SK-N-SH treated with all-trans-retinoic acid at 6 μM for 48 hours (cell line): Measurements from ENCODE around the gene C11orf21.

ENCODE experiments used
- ATAC-seq: fragments of 200-7000 bp; cut with Tn5 transposase; 3 replicates; pipeline ENCODE4 v1.9.1; 2020; ENCODE audit warnings: mild to moderate bottlenecking, moderate library complexity
- CREB5 ChIP-seq: fragments of 250-450 bp; sonication (Bioruptor Pico); IDR thresholded peaks from 2 replicates; pipeline ENCODE4 v1.5.1; 2020; ENCODE audit warnings: low read depth, mild to moderate bottlenecking, moderate library complexity
- CSDC2 ChIP-seq: fragments of 250-450 bp; sonication (Bioruptor Pico); IDR thresholded peaks from 2 replicates; pipeline ENCODE4 v1.5.0; 2020; ENCODE audit warnings: mild to moderate bottlenecking, moderate library complexity
- CSRNP3 ChIP-seq: fragments of 250-450 bp; sonication (Bioruptor Pico); IDR thresholded peaks from 2 replicates; pipeline ENCODE4 v1.5.1; 2021; ENCODE audit warnings: mild to moderate bottlenecking, moderate library complexity
- ESRRG ChIP-seq: fragments of 250-450 bp; sonication (Bioruptor Pico); IDR thresholded peaks from 2 replicates; pipeline ENCODE4 v1.6.1; 2021; ENCODE audit warnings: mild to moderate bottlenecking
- GLIS3 ChIP-seq: fragments of 250-450 bp; sonication (Bioruptor Pico); IDR thresholded peaks from 2 replicates; pipeline ENCODE4 v1.5.0; 2020; ENCODE audit warnings: mild to moderate bottlenecking, moderate library complexity
- ISL1 ChIP-seq: fragments of 250-450 bp; sonication (Bioruptor Pico); IDR thresholded peaks from 2 replicates; pipeline ENCODE4 v2.1.2; 2022; ENCODE audit warnings: mild to moderate bottlenecking, moderate library complexity
- OSR1 ChIP-seq: fragments of 250-450 bp; sonication (Bioruptor Pico); IDR thresholded peaks from 2 replicates; pipeline ENCODE4 v1.8.0; 2022; ENCODE audit warnings: moderate library complexity, mild to moderate bottlenecking, inconsistent platforms
- PATZ1 ChIP-seq: fragments of 250-450 bp; sonication (Bioruptor Pico); IDR thresholded peaks from 2 replicates; pipeline ENCODE4 v1.8.0; 2020; ENCODE audit warnings: mild to moderate bottlenecking, moderate library complexity, borderline replicate concordance
- POU6F1 ChIP-seq: fragments of 250-450 bp; sonication (Bioruptor Pico); IDR thresholded peaks from 2 replicates; pipeline ENCODE4 v1.8.0; 2021; ENCODE audit warnings: low read depth, mild to moderate bottlenecking, moderate library complexity, borderline replicate concordance
- RARB ChIP-seq: fragments of 250-450 bp; sonication (Bioruptor Pico); IDR thresholded peaks from 2 replicates; pipeline ENCODE4 v1.8.0; 2021; ENCODE audit warnings: mild to moderate bottlenecking, moderate library complexity
- SNAI2 ChIP-seq: fragments of 250-450 bp; sonication (Bioruptor Pico); IDR thresholded peaks from 2 replicates; pipeline ENCODE4 v1.5.0; 2020; ENCODE audit warnings: mild to moderate bottlenecking, moderate library complexity
- TCF4 ChIP-seq: fragments of 250-450 bp; sonication (Bioruptor Pico); IDR thresholded peaks from 2 replicates; pipeline ENCODE4 v1.8.0; 2021; ENCODE audit warnings: mild to moderate bottlenecking, moderate library complexity, borderline replicate concordance
- TOX ChIP-seq: fragments of 250-450 bp; sonication (Bioruptor Pico); IDR thresholded peaks from 2 replicates; pipeline ENCODE4 v1.8.0; 2021; ENCODE audit warnings: mild to moderate bottlenecking, moderate library complexity, borderline replicate concordance
- TSHZ2 ChIP-seq: fragments of 250-450 bp; sonication (Bioruptor Pico); IDR thresholded peaks from 2 replicates; pipeline ENCODE4 v1.5.0; 2020; ENCODE audit warnings: mild to moderate bottlenecking, moderate library complexity
- ZC3H10 ChIP-seq: fragments of 250-450 bp; sonication (Bioruptor Pico); IDR thresholded peaks from 2 replicates; pipeline ENCODE4 v1.5.1; 2021; ENCODE audit warnings: mild to moderate bottlenecking, moderate library complexity
- ZFP3 ChIP-seq: fragments of 250-450 bp; sonication (Bioruptor Pico); IDR thresholded peaks from 2 replicates; pipeline ENCODE4 v1.5.0; 2020; ENCODE audit warnings: mild to moderate bottlenecking, moderate library complexity
- ZFP30 ChIP-seq: fragments of 450-650 bp; formaldehyde crosslinking; IDR thresholded peaks from 2 replicates; pipeline ENCODE4 v1.5.0; 2022; ENCODE audit warnings: mild to moderate bottlenecking, moderate library complexity
- ZNF70 ChIP-seq: fragments of 450-650 bp; formaldehyde crosslinking; IDR thresholded peaks from 2 replicates; pipeline ENCODE4 v1.5.0; 2020; ENCODE audit warnings: mild to moderate bottlenecking, moderate library complexity
- ZNF8 ChIP-seq: fragments of 450-650 bp; formaldehyde crosslinking; IDR thresholded peaks from 2 replicates; pipeline ENCODE4 v1.5.0; 2020; ENCODE audit warnings: mild to moderate bottlenecking, moderate library complexity

The C11orf21 gene

GRCh38 chr11:2303627-2304505 is 2.1 kb upstream of the C11orf21 start (continued):
- TF ChIP-seq PATZ1 (CRISPR knock-in tag) = no peak

- TF ChIP-seq TOX (CRISPR knock-in tag) (no peak), ZC3H10 (CRISPR knock-in tag) (no peak), ZFP3 (CRISPR knock-in tag) (no peak), CSDC2 (CRISPR knock-in tag) (no peak), SNAI2 (CRISPR knock-in tag) (no peak), OSR1 (CRISPR knock-in tag) (no peak), GLIS3 (no peak)
Observed at GRCh38 chr11:2302896-2303626, 1.3 kb upstream of the C11orf21 start.

GRCh38 chr11:2302306-2302895 is 683 bp upstream of the C11orf21 start:
- no peak for ATAC-seq
- no peak for TF ChIP-seq ZFP30 (CRISPR knock-in tag)
- no peak for TF ChIP-seq CSDC2 (CRISPR knock-in tag)
- no peak for TF ChIP-seq ZNF70 (CRISPR knock-in tag)
- no peak for TF ChIP-seq ZNF8 (CRISPR knock-in tag)
- TF ChIP-seq ESRRG (CRISPR knock-in tag) = no peak
- no peak for TF ChIP-seq CSRNP3 (CRISPR knock-in tag)
- no peak for TF ChIP-seq ZC3H10 (CRISPR knock-in tag)
- no peak for TF ChIP-seq ISL1
- no peak for TF ChIP-seq GLIS3
- TF ChIP-seq RARB = no peak
- no peak for TF ChIP-seq TSHZ2 (CRISPR knock-in tag)
- TF ChIP-seq POU6F1 (CRISPR knock-in tag) = no peak
- TF ChIP-seq PATZ1 (CRISPR knock-in tag) = no peak
- no peak for TF ChIP-seq SNAI2 (CRISPR knock-in tag)
- TF ChIP-seq CREB5 (CRISPR knock-in tag) = no peak
- no peak for TF ChIP-seq TCF4 (CRISPR knock-in tag)
- TF ChIP-seq, all 23 proteins: peak for 0

More at GRCh38 chr11:2302896-2303626, 1.3 kb upstream of the C11orf21 start:
- no peak for ATAC-seq
